Stimulated activated CD4-positive, alpha-beta T cell treated with anti-CD3 and anti-CD28 coated beads, TNF-alpha, amount 100 ng/mL, for 48 hours (primary cell): Measurements from ENCODE around the gene CAPN2.
A peak's percentile ranks its signal among the peaks of the same experiment; 100 is the strongest.
"Not testable (repeated sequence)": the region's sequence is repeated elsewhere in the genome, so short reads cannot be mapped to it uniquely, and the experiment has no call there.

ENCODE experiments used
- DNase-seq, 3 donors: peaks; one replicate each; pipeline ENCODE4 v3.0.0-alpha.2; 2020; ENCODE audit warnings: low read depth in 3 of 3

Gene CAPN2

DNA sequence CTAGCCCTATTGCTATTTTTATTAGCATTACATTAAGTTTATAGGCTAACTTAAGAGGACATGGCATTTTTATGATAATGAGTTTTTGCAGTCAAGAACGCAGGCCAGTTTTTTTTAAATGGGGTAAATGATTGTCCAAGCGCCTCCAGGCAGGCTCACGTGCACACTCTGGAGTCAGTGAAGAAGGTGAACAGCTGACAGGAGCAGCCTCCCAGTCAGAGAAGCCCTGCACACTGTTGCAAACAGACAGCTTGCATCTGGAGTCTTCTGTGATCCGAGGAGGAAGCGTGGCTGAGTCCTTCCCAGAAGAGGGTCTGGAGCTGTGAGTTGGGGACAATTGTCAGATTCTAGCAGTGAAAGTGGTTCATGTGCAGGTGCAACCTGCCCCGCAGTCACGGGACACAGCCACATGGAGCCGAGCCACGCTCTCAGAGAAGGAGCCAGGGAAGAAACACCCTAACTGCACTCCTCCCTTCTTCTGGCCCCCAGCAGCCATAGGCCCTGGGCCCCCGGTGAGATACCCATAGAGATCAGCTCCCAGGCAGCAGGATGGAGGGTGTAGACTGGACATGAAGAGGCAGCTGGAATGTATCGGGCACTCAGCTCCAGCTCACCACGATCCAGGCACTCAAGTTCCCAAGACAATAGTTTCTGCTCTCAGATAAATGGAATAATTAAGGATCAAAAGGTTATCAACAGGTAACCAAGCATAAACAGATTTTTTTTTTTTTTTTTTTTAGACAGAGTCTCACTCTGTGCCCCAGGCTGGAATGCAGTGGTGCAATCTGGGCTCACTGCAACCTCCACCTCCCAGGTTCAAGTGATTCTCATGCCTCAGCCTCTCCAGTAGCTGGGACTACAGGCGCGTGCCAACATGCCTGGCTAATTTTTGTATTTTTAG lies 26.4 kb downstream of the CAPN2 start:
- DNase-seq: no peak

DNA sequence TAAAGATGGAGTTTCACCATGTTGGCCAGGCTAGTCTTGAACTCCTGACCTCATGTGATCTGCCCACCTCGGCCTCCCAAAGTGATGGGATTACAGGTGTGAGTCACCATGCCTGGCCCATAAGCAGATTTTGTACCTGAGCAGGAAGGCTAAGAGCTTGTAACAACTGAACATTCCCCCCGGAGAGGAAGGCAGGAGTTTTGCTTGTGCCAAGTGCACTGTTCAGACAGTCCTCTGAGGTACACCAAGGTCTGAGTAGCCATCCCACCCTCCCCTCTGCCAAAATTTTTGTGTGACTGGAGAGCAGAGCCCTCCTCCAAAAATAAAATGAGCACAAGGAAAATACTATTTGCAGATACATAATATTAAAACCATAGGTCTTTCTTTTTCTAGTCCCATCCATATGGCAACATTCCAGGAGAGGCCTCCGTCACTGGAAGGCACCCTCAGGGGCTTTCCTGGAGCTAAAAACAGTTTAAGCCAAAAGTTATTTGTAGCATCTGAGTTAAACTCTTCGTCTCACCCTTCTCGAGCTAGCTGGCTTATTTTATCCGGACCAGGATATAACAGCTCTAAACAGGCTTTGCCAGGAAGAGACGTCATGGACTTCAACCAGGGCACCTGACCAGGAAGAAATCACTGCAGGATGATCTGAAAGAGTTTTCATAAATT lies 27.2 kb downstream of the CAPN2 start:
- DNase-seq: no peak

DNA sequence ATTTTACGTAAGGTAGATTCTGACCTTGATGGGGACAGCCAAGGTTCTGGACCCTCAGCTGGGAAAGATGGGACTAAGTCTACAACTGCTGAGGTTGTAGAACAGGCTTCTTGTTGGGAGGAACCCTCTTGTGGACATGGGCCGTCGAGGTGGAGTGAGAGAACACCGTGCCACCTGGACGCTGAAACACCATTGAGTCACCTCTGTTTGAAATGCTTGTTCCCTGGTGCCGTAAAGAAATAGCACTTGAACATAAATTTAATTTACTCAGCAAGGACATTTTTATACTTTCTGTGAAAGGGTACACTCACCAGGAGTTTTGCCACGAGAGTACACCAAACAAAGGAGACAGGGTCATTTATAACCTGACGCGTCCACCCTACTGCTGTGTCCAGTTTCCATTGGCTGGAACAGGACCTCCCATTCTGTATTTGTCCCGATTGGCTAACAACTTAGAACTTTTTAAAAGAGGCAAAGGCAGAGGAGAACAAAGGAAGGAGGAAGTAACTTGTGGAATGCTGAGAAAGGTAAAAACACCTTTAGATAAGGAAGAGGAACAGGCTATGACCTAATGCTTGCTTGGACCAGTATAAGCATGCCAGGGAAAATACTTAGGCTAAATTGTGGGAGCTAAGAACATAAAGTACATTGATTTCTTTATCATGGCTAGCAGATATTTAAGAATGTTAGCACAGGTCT lies 27.8 kb downstream of the CAPN2 start:
- not testable (repeated sequence) for DNase-seq

DNA sequence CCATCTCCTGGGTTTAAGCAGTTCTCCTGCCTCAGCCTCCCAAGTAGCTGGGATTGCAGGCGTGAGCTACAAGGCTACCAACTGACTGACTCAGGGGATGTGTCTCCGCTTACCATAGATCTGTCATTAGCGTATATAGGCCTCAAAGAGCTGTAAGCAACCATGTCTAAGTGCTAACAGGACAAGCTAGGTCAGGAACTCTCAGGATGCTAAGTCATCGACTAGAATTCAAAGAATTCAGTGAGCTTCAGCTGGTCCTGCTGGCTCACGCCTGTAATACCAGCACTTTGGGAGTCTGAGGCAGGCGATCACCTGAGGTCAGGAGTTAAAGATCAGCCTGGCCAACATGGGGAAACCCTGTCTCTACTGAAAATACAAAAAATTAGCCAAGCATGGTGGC lies 29.5 kb downstream of the CAPN2 start:
- no peak for DNase-seq

DNA sequence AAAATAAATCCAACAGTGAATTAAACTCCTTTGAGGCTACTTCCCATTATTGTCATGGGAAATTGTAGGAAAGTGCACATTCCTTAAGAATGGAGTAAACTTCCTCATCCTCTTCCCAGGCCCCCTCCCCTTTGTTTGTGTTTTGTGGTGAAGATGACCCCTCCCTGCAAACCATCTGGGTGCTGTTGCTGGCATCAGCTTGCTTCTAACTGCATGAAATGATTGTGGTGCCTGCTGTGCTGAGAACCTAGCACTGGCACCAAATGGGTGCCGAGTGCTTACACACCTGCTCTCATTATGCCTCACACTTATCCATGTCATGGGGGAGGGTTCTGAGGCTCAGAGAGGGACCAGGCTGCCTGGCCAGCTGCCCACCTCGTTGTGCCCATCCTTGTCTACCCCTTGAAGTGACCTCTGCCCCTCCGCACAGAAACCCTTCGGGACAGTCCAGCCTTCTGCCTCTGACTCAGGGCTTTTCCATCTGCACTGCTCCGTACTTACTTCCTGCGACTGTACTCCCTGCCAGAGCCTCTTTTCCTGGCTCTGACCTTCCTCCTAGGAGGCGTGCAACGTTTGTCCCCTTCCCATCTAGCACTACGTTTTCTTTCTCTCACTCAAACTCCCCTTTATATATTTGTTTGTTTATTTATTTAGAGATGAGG lies 30.6 kb downstream of the CAPN2 start:
- DNase-seq: no peak

DNA sequence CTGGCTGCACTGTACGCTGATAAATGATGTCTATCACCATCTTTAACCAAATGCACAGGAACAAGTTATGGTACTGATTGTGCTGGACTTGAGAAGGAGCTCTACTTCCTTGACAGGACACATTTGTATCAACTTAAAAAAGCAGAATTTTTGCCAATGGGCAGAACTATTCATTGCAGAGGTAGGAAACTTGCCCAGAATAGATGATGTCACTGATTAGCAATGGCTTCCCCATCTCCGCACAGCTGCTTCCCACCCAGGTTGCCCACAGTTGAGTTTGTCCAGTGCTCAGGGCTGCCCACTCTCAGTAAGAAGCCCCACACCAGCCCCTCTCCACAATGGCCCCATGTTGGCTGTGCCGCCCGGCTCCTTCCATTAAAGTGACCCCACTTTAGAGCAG lies 33.4 kb downstream of the CAPN2 start:
- DNase-seq: no peak

DNA sequence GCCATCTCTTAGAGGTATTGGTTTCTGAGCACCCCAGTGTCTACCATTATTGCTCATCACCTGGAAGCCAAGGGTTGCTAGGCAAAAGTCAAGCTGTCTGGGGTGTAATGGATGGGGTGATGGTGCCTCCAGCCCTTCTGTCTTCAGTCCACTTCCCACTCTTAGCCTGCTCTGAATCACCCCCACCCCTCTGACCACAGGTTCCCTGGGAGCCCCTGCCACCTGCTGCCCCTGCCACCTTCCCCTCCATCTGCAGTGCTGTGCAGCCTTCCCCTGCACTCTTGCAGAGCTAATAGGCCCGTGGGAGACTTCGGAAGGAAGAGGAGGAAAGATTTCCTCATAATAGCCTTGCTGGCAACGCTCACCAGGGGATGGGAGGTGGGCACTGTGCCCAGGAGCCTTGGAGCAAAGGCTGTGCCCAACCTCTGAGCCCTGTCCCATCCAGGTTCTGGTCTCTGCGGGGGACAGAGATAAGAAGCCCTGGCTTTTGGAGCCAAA lies 35.5 kb downstream of the CAPN2 start:
- no peak for DNase-seq

DNA sequence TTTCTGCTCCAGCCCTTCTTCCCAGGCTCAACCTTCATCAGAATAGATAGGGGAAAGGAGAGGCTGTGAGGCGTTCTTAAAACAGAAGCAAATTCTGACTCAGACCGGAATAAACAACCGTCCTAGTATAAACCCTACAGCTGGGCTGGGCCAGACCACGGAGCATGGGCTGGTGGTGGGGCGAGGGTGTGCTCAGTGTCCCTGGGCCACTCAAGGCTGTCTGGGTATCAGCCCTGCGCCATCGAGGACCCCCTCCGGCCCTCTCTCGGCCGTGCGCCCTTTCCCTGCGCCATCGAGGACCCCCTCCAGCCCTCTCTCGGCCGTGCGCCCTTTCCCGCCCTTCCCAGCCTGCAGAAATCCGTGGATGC lies 36.0 kb downstream of the CAPN2 start:
- no peak for DNase-seq

DNA sequence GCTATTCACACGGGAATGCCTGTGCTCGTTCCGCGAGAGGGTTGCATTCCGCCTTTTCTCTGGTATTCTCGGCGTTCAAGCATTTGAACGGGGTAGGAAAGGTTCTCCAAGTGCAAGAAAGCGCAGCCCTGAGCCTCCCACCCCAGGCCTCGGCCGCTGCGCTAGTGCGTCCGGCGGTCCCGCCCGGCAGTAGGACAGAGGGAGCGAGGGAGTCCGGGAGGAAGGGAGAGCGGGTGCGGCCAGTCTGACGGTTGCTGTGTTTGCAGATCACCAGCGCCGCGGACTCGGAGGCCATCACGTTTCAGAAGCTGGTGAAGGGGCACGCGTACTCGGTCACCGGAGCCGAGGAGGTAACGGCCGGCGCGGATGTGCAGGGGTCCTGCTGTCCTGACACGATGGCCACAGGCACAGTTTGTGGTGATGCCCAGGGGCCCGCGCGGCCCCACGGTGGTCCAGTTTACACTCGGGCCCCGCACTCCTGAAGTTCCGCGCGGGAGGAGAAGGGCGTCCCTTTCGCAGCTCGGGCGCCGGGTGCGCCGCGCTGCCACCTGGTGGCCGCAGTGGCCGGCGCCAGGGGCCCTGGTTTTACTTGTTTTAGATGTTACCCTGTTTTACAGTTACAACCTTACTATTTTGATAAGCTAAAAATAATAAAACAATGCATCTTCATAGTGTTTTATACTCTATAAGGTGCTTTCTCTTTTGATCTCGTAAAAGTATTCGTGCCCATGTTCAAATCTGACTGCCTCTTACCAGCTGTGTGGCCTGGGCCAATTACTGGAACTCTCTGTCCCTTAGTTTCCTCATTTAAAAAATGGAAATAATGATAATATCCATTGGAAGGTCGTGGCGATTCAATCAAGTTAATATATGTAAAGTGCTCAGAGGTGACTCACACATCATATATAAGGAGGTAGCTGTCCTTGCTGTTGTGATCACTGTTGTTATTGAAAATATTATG lies 36.7 kb downstream of the CAPN2 start:
- DNase-seq: peak; percentile 15 to 49 (median 32)

DNA sequence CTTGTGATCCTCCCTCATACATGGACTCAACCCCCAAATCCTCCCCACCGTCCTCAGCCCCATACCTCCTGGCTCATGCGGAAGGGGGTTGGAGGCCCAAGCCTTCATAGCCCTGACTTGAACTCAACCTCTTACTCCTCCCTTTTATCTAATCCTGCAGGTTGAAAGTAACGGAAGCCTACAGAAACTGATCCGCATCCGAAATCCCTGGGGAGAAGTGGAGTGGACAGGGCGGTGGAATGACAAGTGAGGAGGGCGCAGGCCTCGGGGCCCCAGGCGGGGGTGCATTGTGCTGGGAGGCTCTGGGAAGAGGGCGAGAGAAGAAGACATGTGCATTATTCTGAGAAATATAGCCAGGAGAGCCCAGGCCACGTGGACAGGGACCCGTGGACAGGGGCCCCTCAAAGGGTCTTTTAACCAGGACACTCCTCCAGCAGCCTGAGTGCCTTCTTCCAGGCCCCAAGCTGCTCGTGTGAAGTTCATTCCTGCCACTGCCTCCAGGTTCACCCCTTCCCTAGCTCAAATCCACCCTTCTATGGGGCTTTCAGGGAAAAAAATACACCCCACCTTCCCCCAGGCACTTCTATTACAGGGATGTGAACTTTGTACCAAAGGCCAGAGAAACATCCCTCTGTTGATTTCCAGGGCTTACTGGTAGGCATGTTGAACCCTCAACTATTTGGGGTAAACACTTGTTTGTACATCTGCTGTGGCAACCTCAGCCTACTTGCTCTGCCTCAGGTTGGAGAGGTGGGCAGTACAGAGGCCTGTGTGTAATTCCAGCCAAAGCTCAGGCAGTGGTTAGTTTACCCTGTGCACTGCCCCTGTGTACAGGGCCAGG lies 38.6 kb downstream of the CAPN2 start:
- DNase-seq: no peak

DNA sequence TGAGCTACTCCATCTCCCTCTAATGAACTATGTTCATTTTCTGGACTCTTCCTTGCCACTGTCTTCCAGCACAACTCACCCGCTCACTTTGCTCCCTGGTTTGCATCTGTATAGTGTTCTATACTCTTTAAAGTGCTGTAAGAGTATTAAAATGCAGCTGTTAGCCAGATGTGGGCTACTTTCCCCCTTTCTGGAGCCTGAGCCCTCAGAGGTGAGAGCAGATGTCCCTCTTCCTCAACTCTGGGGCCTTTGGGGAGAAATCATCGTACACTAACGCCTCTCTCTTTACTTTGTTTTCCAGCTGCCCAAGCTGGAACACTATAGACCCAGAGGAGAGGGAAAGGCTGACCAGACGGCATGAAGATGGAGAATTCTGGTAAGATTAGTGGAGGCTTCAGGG lies 39.4 kb downstream of the CAPN2 start:
- no peak for DNase-seq

DNA sequence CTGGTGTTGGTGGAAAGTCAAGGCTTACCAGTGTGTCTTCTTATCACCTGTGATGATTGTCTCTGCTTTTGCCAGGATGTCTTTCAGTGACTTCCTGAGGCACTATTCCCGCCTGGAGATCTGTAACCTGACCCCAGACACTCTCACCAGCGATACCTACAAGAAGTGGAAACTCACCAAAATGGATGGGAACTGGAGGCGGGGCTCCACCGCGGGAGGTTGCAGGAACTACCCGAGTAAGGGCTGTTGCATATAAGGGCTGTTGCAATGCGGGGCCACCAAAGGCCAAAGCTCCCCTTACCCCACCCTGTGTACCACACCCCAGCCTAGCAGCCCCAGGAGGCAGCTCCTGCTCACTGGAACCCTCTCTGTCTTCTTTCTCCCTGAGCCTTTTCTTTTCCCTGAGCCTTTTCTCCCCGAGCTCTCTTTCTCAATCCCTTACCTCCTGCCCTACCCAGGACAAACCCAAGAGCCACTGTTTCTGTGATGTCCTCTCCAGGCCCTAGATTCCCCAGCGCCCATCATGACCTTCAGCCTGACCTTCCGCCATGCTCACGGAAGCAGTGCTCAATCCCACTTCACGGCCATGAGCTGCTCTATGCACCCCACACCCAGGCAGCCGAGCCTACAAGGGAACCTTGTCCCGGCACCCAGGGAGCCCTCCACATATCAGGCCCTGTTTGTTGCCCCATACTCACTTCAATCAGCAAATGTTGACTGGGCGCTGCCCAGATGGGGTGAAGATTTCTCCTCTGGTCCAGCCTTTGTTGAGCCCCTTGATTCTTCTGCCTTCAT lies 40.6 kb downstream of the CAPN2 start:
- no peak for DNase-seq

DNA sequence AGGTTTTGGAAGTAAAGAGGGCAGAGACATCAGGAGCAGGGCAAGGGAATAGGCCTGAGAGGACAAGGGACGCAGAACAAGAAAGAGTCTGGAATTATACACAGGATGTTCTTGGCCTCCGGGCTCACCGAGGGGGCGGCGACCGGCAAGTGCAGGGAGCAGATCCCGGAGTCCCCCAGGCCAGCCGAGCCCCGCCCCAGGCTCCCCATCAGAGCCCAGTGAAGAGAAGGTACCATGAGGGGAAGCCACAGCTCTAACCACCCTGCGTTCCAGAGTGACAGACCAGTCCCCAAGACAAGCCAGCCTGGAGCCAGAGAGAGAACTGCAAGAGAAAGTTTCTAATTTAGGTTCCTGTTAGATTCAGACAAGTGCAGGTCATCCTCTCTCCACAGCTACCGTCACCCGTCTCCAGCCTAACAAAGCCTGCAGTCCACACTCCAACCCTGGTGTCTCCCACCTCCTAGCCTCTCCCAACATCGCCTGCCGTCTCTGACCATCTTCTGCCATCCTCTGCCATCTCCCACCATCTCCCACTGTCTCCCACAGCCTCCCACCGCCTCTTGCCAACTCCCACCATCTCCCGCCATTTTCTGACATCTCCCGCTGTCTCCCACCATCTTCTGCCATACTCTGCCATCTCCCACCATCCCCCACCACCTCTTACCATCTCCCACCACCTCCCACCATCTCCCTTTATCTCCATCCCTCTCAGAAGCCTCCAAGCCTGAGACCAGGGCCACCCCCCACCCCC lies 42.5 kb downstream of the CAPN2 start:
- no peak for DNase-seq

DNA sequence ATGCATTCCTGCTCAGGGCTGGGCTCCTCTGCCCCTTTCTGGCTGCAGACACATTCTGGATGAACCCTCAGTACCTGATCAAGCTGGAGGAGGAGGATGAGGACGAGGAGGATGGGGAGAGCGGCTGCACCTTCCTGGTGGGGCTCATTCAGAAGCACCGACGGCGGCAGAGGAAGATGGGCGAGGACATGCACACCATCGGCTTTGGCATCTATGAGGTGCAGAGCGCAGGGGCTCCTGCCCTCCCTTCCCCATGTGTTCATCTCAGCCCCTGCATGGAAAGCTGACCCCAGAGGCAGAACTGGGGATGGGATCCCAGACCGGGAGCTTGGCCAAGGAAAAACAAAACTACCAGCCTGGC lies 43.1 kb downstream of the CAPN2 start:
- DNase-seq: no peak

DNA sequence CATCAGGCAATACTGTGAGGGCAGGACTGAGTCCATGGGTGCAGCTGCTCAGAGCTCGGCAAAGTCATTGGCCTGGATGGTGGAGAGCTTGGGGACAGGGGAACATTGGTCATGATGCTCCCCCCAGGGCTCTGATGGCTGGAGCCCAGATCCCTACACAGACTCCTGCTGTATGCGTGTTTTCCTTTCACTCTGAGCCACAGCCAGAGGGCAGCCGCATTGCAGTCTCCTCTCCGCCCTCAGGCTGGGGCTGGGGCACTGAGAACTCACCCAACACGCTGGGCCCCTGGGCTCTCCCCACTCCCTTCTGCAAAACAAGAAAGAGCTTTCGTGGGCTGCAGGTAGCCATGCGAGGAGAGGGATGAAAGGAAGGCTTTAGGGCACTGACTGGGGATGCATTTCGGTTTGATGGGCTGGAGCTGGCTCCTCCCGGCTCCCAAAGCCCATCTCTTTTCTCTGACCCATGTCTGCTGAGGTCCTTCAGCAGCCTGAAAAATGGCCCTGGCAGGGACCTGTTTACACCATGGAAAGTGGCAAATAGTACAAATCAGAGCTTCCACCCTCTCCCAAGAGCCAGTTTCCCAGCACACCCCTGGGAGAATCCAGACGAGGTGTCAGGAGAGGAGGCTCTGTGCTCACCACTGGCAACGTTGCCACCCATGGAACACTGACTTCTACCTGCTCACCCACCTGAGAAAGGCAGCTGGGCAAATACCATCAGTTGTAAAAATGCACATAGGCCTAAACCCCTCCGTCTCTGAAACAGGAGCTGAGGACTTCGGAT lies 43.8 kb downstream of the CAPN2 start:
- no peak for DNase-seq

DNA sequence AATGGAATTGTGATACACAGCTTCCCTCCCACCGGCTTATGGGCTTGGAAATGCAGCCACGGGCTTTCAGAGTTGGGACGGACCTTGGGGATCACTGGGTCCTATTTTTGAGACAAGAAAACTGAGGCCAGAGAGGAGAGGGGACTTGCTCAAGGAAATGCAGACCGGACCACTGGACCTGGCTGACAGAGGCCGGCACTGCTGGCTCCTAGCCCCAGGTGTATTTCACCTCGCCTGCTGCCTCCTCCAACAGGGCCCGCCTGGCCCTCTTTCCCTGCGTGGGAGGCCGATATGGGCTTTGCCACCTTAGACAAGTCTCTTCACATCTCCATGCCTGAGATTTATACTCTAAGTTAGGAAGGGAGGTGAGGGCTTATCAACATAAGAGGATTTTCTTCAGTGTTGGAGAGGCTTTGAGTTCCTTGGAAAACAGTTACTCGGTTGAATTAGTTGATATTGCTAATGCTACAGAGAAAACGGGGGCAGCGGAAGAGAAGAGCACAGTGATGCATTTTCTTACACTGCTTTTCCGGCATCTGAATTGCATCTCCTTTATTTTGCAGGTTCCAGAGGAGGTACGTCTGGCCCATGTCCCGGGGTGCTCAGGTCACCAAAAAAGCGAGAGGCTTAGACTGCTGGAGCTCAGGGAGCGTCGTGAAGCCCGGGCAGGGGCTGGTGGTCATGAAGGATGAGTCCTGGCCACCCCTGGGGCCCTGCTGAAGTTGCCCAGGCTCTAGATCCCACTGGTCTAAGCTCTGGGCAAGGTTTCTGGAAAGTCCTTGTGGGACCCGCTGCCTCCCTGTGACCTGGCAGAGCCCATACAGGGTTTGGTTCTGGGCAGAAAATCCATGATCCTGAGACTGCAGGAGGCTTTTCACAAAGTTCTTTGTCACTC lies 44.7 kb downstream of the CAPN2 start:
- DNase-seq: no peak

DNA sequence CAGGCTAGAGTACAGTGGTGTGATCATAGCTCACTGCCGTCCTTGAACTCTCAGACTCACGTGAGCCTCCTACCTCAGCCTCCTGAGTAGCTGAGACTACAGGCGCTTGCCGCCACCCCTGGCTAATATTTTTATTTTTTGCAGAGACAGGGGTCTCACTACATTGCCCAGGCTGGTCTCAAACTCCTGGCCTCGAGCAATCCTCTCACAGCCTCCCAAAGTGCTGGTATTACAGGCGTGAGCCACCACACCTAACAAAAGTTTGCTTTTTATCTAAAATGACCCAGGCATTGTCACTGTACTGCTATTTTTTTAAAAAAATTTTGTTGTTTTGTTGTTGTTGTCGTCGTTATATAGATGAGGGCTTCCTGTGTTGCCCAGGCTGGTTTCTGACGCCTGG lies 46.4 kb downstream of the CAPN2 start:
- DNase-seq: no peak
